HEK293 (cell line): ENCODE results near the gene KIF26B.

Experiments
- CTCF ChIA-PET: fragments of 350-600 bp; formaldehyde crosslinking; extraction: SDS; loops from one replicate; lab custom pipeline; 2021; ENCODE audit warnings: antibody characterized with exemption; lab: Yijun Ruan, JAX
- POLR2A ChIA-PET: fragments of 300-600 bp; formaldehyde crosslinking; extraction: SDS; loops from one replicate; lab custom pipeline; 2020; ENCODE audit warnings: antibody characterized with exemption, inconsistent platforms; lab: Yijun Ruan, JAX
- H3K27ac ChIP-seq: fragments of 200-500 bp; sonication (Bioruptor generic); 2 replicates; pipeline ENCODE4 v1.5.1; 2014; ENCODE audit warnings: low read depth, low read length, control low read depth, inconsistent platforms; ENCODE audit errors: extremely low read depth
- H3K36me3 ChIP-seq, 2 experiments: fragments of 200-500 bp in 1 of 2; sonication (Bioruptor generic) in 1 of 2; 1 replicate in 1 of 2; 2 replicates in 1 of 2; pipeline ENCODE4 v1.5.1; 2014 to 2017; ENCODE audit warnings: inconsistent platforms in 2 of 2, low read length in 2 of 2; ENCODE audit not compliant: control insufficient read depth in 2 of 2, insufficient read depth in 1 of 2
- H3K4me1 ChIP-seq: fragments of 200-500 bp; sonication (Bioruptor generic); 2 replicates; pipeline ENCODE4 v1.5.1; 2014; ENCODE audit warnings: mild to moderate bottlenecking, low read length, inconsistent platforms; ENCODE audit not compliant: control insufficient read depth, insufficient read depth
- H3K4me3 ChIP-seq: 2 replicates; pipeline ENCODE4 v1.5.1; 2011; ENCODE audit warnings: low read depth, mild to moderate bottlenecking, control low read depth, low read length, moderate library complexity
- H3K9me3 ChIP-seq: fragments of 200-500 bp; sonication (Bioruptor generic); 2 replicates; pipeline ENCODE4 v1.5.1; 2014; ENCODE audit warnings: low read depth, low read length, inconsistent platforms; ENCODE audit not compliant: control insufficient read depth, insufficient read depth
- AEBP2 ChIP-seq: fragments of 450-650 bp; formaldehyde crosslinking; IDR thresholded peaks from 2 replicates; pipeline ENCODE4 v1.5.1; 2016; ENCODE audit warnings: missing biosample characterization, missing genetic modification characterization, borderline replicate concordance
- GLIS2 ChIP-seq: fragments of 450-650 bp; formaldehyde crosslinking; IDR thresholded peaks from 2 replicates; pipeline ENCODE4 v1.5.1; 2016; ENCODE audit warnings: missing biosample characterization, missing genetic modification characterization
- HOXC10 ChIP-seq: sonication (generic); formaldehyde crosslinking; IDR thresholded peaks from 2 replicates; pipeline ENCODE4 v1.8.1; 2023; ENCODE audit warnings: mild to moderate bottlenecking, missing genetic modification reagents
- KLF9 ChIP-seq: fragments of 450-650 bp; formaldehyde crosslinking; IDR thresholded peaks from 2 replicates; pipeline ENCODE4 v1.5.1; 2016; ENCODE audit warnings: missing biosample characterization, missing genetic modification characterization, low read depth
- ZBTB21 ChIP-seq: fragments of 450-650 bp; formaldehyde crosslinking; IDR thresholded peaks from 2 replicates; pipeline ENCODE4 v1.5.1; 2017; ENCODE audit warnings: missing biosample characterization, missing genetic modification characterization
- ZBTB26 ChIP-seq: fragments of 450-650 bp; formaldehyde crosslinking; optimal IDR thresholded peaks from 2 replicates; pipeline ENCODE3; 2016; ENCODE audit warnings: missing biosample characterization, mild to moderate bottlenecking, missing genetic modification characterization
- ZFHX2 ChIP-seq: fragments of 450-650 bp; formaldehyde crosslinking; conservative IDR thresholded peaks from 2 replicates; pipeline ENCODE4 v1.5.1; 2016; ENCODE audit warnings: missing biosample characterization, missing genetic modification characterization
- ZNF133 ChIP-seq: fragments of 450-650 bp; formaldehyde crosslinking; IDR thresholded peaks from 2 replicates; pipeline ENCODE4 v1.5.1; 2016; ENCODE audit warnings: missing biosample characterization, missing genetic modification characterization
- ZNF19 ChIP-seq: fragments of 450-650 bp; formaldehyde crosslinking; IDR thresholded peaks from 2 replicates; pipeline ENCODE4; 2016; ENCODE audit warnings: missing biosample characterization, missing genetic modification characterization, low read depth
- ZNF23 ChIP-seq: fragments of 450-650 bp; formaldehyde crosslinking; IDR thresholded peaks from 2 replicates; pipeline ENCODE4 v1.5.1; 2016; ENCODE audit warnings: missing biosample characterization, missing genetic modification characterization, borderline replicate concordance
- ZNF473 ChIP-seq: fragments of 450-650 bp; formaldehyde crosslinking; IDR thresholded peaks from 2 replicates; pipeline ENCODE4 v1.5.1; 2017; ENCODE audit warnings: missing biosample characterization, missing genetic modification characterization
- ZNF513 ChIP-seq: fragments of 450-650 bp; IDR thresholded peaks from 2 replicates; pipeline ENCODE4 v1.5.1; 2018; ENCODE audit warnings: missing biosample characterization, missing genetic modification characterization
- ZNF555 ChIP-seq: fragments of 450-650 bp; formaldehyde crosslinking; conservative IDR thresholded peaks from 2 replicates; pipeline ENCODE4 v1.5.1; 2017; ENCODE audit warnings: missing biosample characterization, mild to moderate bottlenecking, missing genetic modification characterization, inconsistent platforms
- ZNF677 ChIP-seq: fragments of 450-650 bp; IDR thresholded peaks from 2 replicates; pipeline ENCODE4 v1.5.0; 2018; ENCODE audit warnings: missing biosample characterization, mild to moderate bottlenecking, missing genetic modification characterization, moderate library complexity
- ZSCAN30 ChIP-seq: fragments of 450-650 bp; IDR thresholded peaks from 2 replicates; pipeline ENCODE4 v1.5.1; 2018; ENCODE audit warnings: missing biosample characterization, mild to moderate bottlenecking, missing genetic modification characterization, moderate library complexity
- TF ChIP-seq, protein P1 (sequence below): fragments of 450-650 bp; formaldehyde crosslinking; IDR thresholded peaks from 2 replicates; pipeline ENCODE4 v1.5.1; 2016; ENCODE audit warnings: missing biosample characterization, missing genetic modification characterization
- TF ChIP-seq, protein P2 (sequence below): fragments of 450-650 bp; formaldehyde crosslinking; IDR thresholded peaks from 2 replicates; pipeline ENCODE4 v1.5.1; 2017; ENCODE audit warnings: missing biosample characterization, missing genetic modification characterization
- TF ChIP-seq, protein P3 (sequence below): fragments of 450-650 bp; formaldehyde crosslinking; IDR thresholded peaks from 2 replicates; pipeline ENCODE4 v1.5.1; 2016; ENCODE audit warnings: missing biosample characterization, missing genetic modification characterization

The KIF26B gene

GRCh38 chr1:245690156-245690690, 535.4 kb downstream of the KIF26B start:
- no peaks in the 10 kb centered on the region for H3K9me3 ChIP-seq
- no peaks in the 10 kb centered on the region for H3K36me3 ChIP-seq
- ChIA-PET POLR2A (no interaction called here), CTCF (no interaction called here)
- TF ChIP-seq ZNF513 (tag by site-specific recombination) (no peak), KLF9 (tag by site-specific recombination) (no peak), ZNF473 (tag by site-specific recombination) (no peak), AEBP2 (tag by site-specific recombination) (no peak), ZFHX2 (tag by site-specific recombination) (no peak), GLIS2 (tag by site-specific recombination) (no peak), ZSCAN30 (no peak), ZBTB26 (no peak), ZNF19 (tag by site-specific recombination) (no peak), ZNF555 (tag by site-specific recombination) (no peak), HOXC10 (CRISPR knock-in tag) (no peak), ZNF677 (tag by site-specific recombination) (no peak), ZNF23 (tag by site-specific recombination) (no peak), ZBTB21 (tag by site-specific recombination) (no peak), ZNF133 (tag by site-specific recombination) (no peak)
- TF ChIP-seq, protein P1, sequence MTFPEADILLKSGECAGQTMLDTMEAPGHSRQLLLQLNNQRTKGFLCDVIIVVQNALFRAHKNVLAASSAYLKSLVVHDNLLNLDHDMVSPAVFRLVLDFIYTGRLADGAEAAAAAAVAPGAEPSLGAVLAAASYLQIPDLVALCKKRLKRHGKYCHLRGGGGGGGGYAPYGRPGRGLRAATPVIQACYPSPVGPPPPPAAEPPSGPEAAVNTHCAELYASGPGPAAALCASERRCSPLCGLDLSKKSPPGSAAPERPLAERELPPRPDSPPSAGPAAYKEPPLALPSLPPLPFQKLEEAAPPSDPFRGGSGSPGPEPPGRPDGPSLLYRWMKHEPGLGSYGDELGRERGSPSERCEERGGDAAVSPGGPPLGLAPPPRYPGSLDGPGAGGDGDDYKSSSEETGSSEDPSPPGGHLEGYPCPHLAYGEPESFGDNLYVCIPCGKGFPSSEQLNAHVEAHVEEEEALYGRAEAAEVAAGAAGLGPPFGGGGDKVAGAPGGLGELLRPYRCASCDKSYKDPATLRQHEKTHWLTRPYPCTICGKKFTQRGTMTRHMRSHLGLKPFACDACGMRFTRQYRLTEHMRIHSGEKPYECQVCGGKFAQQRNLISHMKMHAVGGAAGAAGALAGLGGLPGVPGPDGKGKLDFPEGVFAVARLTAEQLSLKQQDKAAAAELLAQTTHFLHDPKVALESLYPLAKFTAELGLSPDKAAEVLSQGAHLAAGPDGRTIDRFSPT (tag by site-specific recombination): no peak
- TF ChIP-seq, protein P2, sequence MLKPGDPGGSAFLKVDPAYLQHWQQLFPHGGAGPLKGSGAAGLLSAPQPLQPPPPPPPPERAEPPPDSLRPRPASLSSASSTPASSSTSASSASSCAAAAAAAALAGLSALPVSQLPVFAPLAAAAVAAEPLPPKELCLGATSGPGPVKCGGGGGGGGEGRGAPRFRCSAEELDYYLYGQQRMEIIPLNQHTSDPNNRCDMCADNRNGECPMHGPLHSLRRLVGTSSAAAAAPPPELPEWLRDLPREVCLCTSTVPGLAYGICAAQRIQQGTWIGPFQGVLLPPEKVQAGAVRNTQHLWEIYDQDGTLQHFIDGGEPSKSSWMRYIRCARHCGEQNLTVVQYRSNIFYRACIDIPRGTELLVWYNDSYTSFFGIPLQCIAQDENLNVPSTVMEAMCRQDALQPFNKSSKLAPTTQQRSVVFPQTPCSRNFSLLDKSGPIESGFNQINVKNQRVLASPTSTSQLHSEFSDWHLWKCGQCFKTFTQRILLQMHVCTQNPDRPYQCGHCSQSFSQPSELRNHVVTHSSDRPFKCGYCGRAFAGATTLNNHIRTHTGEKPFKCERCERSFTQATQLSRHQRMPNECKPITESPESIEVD (tag by site-specific recombination): no peak
- TF ChIP-seq, protein P3, sequence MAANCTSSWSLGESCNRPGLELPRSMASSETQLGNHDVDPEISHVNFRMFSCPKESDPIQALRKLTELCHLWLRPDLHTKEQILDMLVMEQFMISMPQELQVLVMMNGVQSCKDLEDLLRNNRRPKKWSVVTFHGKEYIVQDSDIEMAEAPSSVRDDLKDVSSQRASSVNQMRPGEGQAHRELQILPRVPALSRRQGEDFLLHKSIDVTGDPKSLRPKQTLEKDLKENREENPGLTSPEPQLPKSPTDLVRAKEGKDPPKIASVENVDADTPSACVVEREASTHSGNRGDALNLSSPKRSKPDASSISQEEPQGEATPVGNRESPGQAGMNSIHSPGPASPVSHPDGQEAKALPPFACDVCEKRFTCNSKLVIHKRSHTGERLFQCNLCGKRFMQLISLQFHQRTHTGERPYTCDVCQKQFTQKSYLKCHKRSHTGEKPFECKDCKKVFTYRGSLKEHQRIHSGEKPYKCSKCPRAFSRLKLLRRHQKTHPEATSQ (tag by site-specific recombination): no peak
- no peak overlapping the region for H3K27ac ChIP-seq
- no peaks in the 10 kb centered on the region for H3K4me1 ChIP-seq
- no peak overlapping the region for H3K4me3 ChIP-seq
